NCI-H2196 treated with DMSO at 0.1 percent for 48 hours (cell line): ENCODE measurements around the gene MACROH2A1.

Experiments
- DNase-seq: peaks from one replicate; lab custom pipeline; 2025; ENCODE audit not compliant: unreplicated experiment; lab: John Stamatoyannopoulos, UW

MACROH2A1 gene

DNA sequence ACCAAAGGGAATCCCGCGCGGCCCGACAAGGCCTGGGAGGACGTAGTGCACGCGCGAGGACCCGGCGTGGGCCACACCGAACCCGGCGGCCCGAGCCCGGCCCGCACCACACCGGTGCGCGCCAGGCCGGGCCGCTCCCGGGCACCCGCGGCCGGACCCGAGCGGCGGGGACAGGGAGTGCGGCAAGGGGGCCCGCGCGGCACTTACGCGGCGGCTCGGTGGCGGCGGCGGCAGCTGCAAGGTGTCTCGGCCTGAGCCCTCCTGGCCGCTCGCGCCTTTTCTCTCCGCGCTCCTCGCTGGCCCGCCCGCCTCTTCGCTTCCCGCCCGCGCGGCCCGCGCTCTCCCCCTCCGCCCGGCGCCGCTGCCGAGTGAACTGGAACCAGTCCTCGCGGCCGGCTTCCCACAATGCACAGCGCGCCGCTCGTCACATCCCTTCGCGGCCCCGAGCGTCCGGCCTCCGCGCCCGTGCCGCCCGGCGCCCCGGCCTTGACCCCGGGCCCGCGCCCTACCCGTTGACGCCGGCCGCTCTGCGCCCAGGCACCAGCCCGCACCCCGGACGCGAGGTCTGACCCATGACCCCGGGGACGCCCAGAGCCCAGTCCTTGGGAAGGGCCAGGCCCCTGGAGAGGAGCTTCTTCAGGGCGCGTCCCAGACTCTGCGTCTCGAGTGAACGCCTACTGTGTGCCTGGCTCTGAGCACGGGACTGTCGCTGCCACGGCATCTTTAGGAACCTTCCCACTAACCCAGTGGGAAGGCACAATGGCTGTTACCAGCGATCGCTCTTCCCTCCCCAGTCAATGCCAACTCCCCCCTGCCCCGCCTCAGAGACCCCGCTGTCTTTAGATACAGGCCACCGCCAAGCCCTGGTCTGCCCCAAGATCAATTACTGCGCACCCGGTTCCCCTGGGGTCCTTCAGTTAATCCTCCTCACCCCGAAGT is at the start of gene MACROH2A1:
MACROH2A1 (minus strand) TSS at position 377 of the 939 bp plus-strand sequence. CDS start 10,138 bp downstream, outside the sequence.
- peak; percentile 51 for DNase-seq

GRCh38 chr5:135448071-135448739 is 49.2 kb upstream of the MACROH2A1 start:
- no peak for DNase-seq

- no peak for DNase-seq
Measured at GRCh38 chr5:135447298-135447929, 48.4 kb upstream of the MACROH2A1 start, which contains the start of gene DCANP1. Gene DCANP1, minus strand, starts transcription at chr5:135447348. Its CDS starts 240 bp downstream, at chr5:135447108.

DNA sequence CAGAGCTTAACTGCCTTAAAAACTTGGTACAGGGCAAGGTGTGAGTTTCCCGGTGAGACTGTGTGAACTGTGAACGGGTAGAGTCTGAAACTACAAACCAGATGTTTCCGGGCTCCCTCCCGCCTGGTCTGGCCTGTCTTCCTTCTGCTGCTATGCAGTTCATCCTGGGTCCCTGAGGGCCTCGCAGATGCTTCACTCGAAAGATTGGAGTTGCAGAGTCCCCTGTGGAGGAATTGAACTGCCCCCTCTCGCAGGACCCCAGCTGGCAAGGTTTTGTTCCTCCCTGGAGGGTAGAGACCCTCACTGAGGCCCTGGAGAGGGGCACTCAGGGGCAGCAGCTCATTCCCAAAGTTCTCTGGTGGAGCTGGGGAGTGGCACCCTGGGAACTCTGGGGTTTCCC is 47.6 kb upstream of the MACROH2A1 start:
- DNase-seq: no peak

DNA sequence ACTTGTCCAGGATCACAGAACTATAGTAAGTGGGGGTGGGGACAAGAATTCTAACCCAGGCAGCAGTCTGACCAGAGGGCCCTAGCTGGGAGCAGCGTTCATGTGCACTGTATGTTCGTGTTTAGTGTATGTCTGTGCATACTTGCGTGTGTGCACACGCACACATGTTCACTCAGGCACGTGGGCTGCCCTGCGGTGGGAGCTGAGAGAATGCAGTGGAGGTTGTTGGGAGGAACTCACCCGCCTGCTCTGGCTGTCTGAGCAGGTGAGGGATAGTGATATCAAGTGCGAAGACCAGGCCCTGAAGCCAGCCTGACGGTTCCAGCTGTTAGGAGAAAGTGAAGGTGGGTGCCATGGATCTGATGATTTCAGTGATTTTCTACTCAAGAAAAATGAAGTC is 47.2 kb upstream of the MACROH2A1 start:
- no peak for DNase-seq

DNA sequence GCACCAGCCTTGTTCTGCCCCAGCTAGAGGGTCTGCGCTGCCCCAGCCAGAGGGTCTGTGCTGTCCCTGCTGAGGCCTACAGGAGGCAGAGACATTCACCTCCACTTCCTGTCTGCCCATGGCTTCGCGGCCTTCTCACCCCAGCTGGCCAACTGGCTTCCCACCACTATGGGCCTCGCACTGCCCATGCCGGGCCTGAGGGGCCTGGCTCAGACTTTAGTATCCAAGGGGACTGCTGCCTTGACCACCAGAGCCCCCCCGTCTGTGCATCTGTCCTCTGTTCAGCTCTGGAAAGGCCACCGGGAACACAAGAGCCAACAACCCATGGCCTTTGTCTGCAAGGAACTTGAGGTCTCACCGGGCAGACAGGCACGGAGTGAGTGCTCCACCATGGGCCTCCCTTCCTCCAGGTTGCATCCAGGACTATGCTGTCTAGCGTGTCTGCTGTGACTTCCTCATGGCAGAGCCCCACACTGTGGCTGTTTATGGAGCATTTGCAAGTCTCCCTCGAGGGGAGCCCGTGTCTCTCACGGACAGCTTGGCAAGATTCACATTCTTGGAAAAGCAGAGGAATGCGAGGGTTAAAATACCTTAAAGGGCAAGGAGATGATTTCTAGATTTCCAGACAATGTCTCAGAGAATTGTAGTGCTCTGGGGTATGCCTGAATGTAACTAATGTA is 46.4 kb upstream of the MACROH2A1 start:
- no peak for DNase-seq

DNA sequence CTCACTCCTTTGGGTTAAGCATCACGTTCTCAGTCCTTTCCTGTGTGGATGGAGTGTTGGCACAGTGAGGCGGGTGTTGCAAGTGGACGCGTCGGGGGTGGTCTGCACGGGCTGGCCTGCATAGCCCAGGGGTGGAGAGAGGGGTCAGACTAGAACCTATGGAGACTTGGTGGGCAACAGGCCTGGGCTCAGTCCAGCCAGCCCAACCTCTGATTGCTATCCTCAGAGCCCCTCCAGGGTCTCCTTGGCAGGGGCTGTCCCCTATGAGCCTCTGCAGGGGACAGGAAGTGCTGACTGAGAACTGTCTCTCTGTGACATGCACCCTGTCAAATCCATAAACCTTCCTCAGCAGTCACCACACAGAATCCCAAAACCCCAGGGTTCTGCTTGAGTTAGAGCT is 45.9 kb upstream of the MACROH2A1 start:
- DNase-seq: no peak

- DNase-seq: no peak
Measured at GRCh38 chr5:135444360-135444759, 45.3 kb upstream of the MACROH2A1 start.

GRCh38 chr5:135443161-135443960 is 44.3 kb upstream of the MACROH2A1 start:
- no peak for DNase-seq

- no peak for DNase-seq
Measured at GRCh38 chr5:135442431-135443160, 43.6 kb upstream of the MACROH2A1 start.

GRCh38 chr5:135441919-135442318 is 42.9 kb upstream of the MACROH2A1 start:
- no peak for DNase-seq

DNA sequence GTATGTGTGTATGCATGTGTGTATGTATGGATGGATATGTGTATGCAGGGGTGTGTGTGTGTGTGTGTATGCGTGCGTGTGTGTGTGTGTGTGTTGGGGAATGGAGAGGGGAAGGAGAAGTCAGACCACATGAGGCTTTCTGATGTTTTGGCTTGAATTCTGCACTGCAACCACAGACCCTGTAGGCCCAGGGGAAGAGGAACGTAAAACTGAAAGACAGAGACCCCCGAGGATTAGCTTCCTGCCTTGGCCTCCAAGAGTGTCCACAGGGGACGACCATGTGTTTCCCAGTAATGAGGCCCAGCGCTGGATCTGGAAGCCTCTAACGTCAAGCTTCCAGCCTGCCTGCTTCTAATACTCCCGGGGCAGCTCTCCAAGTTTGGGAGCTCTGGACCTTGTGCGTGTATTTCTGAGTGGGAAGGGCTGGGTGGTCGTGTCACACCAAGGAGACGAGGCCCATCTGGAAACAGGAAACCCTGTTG is 42.4 kb upstream of the MACROH2A1 start:
- no peak for DNase-seq

- DNase-seq: no peak
Measured at GRCh38 chr5:135440916-135441315, 41.9 kb upstream of the MACROH2A1 start.

- DNase-seq: no peak
Measured at GRCh38 chr5:135439231-135440205, 40.5 kb upstream of the MACROH2A1 start.

DNA sequence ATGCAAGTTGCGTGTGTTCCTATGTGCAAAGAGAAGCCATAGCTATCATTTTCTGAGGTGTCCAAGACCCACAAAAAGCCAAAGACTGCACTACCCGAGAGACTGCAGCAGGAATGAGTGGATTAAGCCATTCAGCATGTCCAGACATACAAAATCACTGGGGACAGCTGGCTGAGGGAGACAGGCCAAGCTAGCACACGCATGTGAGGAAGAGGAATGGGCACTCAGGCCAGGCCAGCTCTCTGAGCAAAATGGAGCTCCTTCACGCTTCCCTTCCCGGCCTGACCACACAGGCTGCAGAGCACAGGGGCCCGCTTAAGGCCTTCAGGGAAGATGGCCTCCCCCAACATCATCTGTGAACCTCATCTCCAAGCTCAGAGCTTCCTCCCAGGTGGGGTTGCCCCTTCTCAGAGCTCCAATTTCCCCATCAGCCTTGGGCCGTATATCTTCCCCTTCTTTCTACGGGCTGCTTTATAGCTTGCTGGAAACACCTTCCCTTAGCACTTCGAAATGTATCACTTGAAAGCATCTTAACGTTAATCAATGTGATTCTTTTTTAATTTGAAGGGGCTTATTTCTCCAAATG is 39.7 kb upstream of the MACROH2A1 start:
- DNase-seq: no peak

GRCh38 chr5:135437796-135438560 is 38.9 kb upstream of the MACROH2A1 start:
- peak; percentile 73 for DNase-seq

GRCh38 chr5:135437422-135437795 is 38.4 kb upstream of the MACROH2A1 start:
- DNase-seq: no peak
